Right ventricle myocardium superior (tissue), 1 donor: ENCODE data around the gene B3GALT5. TPM values are rescaled to one million over a fixed set of nuclear protein-coding genes. Genes with fewer than 3 reads are reported as not detected.
A peak's percentile ranks its signal among the peaks of the same experiment; 100 is the strongest.
"Not testable (repeated sequence)": the region's sequence is repeated elsewhere in the genome, so short reads cannot be mapped to it uniquely, and the experiment has no call there.

Experiments used
- ATAC-seq: fragments of 200-7000 bp; cut with Tn5 transposase; one replicate; pipeline ENCODE4 v1.9.1; 2020; ENCODE audit warnings: mild to moderate bottlenecking; ENCODE audit not compliant: poor library complexity
- DNase-seq: peaks from one replicate; pipeline ENCODE4 v3.0.0-alpha.2; 2020
- intact Hi-C: fragments of 100-400 bp; cut with DNase I; formaldehyde crosslinking; loops from one replicate; pipeline ENCODE4 v1.11.2; 2022
- long read RNA-seq: library from polyadenylated mRNA; unstranded; transcript quantifications from one replicate; pipeline ENCODE4 v2.0.0, GENCODE V29; 2021
- total RNA-seq: library from RNA; stranded (reverse); fragmentation: NEBNext Ultra II Directional; extraction: Animal tissue kit (Norgen Biotek cat#: 25700); gene quantifications from one replicate; pipeline ENCODE4 v1.2.1, GENCODE V29; 2021
- donor health status: DM: no; HTN: yes; CAD: no; lungs with severe emphysema.

B3GALT5 gene
- total RNA-seq, result 0.03 TPM
- long read RNA-seq, result 0 reads

GRCh38 chr21:39612233-39613040, at the start of gene B3GALT5:
Gene B3GALT5 (plus strand): TSS chr21:39612940. CDS start chr21:39660560, 47,620 bp downstream.
- intact Hi-C loops, result no loop called here
- no peak for DNase-seq

DNA sequence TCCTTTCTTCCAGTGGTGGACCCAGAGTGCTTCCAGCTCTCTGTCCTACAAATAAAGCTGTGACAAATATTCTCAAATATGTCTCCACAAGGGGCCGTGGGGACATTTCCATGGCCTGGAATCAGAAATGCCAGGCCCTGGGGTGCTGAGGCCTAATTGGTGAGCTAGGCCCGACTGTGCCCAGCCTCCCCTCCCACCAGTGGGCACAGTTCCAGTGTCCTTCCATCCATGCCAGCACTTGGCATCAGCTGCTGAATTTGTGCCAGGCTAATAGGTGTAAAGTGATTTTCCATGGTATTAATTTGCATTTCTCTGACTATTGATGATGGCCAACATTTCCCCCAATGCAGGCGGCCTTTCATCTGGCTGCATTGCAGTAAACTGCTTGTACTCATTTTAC, 48.5 kb upstream of the B3GALT5 start:
- ATAC-seq (peak; percentile 86), DNase-seq (peak; percentile 57)
- intact Hi-C loops, result no loop called here

More at GRCh38 chr21:39612233-39613040, at the start of gene B3GALT5:
- no peak for ATAC-seq

- intact Hi-C loops, result no loop called here
- ATAC-seq, result no peak
- no peak for DNase-seq
Measured at GRCh38 chr21:39567180-39567972, 45.4 kb upstream of the B3GALT5 start.

DNA sequence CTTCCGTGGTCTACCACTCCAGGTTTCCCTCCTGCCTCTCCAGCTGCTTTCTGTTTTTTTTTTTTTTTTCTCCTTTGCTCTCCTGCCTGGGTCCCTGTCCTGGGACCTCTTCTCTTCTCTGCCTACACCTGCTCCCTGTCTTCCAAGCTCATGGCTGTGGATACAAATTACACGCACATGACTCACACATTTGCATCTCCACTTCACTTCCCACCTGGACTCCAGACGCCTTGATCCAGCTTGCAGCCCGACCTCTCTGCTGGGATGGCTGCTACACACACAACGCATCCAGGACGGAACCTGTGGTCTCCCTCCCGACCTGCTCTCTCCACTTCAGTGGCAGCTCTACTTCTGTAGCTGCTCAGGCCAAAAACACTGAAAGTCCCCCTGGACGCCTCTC, 44.4 kb upstream of the B3GALT5 start:
- ATAC-seq (no peak), DNase-seq (no peak)
- intact Hi-C loops, result no loop called here

DNA sequence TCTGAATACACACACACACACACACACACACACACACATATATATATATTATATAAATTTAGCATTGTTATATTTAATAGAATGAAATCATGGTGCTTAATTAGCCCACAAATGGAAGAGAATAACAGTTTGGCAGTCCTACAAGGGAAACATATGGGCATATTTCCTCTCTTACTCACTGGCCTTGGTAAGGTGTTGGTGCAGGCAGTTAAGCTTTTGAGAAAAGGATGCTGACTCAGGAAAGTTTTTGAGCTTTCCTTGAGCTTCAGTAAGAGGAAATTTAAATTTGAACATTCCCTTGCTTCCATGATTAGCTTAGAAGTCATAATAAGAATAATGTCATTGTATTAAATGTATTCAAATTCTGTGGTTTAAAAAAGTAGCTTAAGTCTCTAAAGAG, 37.0 kb upstream of the B3GALT5 start:
- no peak for ATAC-seq
- intact Hi-C loops, result no loop called here

DNA sequence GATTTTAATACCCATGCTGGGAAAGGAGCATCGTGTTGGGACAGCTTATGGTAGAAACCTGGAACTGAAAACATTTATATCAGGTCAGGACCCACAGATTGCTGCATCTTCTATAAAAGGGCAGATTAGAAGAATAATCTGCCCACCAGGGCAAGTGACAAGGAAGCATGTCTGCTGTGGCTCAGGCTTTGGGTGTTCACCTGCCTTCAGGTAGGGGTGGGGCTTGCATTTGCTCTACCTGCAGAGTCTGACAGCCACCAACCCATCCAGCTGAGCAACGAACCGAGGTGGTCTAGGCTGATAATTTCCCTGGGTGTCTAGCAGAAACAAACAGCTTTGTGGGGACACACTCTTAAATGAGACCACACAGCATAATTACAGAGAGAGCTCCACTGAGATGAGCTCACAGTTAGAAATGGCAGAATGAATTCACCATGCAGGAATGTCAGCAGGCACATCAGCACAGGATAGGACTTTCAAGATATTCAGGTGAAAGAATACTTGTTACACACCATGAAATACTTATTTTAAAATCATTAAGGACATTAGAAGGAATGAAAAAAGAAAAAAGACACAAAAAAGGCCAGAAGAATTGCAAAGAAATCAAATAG, 36.1 kb upstream of the B3GALT5 start:
- ATAC-seq, result no peak
- intact Hi-C loops, result no loop called here

More for the DNA sequence above, 37.0 kb upstream of the B3GALT5 start:
- no peak for DNase-seq

GRCh38 chr21:39579734-39580332, 32.9 kb upstream of the B3GALT5 start:
- intact Hi-C loops, result no loop called here
- ATAC-seq (no peak), DNase-seq (no peak)

More for the DNA sequence above, 36.1 kb upstream of the B3GALT5 start:
- no peak for DNase-seq

DNA sequence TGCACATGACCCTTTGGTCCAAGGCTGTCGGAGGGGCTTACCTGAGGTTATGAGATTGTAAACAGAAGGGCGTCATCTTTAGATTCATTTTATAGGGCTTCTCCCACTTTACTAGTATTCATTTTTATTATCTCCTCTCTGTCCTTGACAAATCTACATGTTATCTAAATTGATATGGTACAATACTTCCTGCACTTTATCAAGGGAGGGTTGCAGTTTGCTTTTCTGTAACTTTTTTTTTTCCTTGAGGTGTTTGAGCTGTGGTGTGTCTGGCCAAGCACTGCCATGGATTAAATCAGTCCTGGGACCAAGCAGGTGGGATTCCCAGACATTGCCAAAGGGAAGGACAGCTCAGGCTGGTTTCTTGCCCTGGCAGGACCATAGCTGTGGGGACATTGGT, 32.0 kb upstream of the B3GALT5 start:
- intact Hi-C loops, result no loop called here

DNA sequence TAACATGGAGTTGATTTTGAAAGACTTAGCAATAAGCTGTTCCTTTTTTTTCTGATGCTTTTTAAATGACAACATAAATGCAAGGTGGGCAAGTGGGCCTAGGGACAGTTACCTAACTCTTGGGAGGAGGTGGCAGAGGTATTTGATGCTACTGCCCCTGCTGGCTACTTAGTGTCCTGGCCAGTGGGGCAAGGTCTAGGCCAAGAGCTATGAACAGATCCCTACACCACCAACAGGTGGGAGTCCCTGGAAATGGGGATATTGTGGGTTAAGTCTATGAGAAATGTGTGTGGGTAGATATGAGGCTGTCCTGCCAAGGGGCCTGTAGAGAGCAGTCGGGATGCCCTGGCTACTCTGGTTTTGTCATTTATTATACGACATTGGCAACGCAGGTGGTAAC, 31.3 kb upstream of the B3GALT5 start:
- intact Hi-C loops, result no loop called here
- no peak for ATAC-seq
- no peak for DNase-seq

More for the DNA sequence above, 32.0 kb upstream of the B3GALT5 start:
- DNase-seq (no peak), ATAC-seq (no peak)

GRCh38 chr21:39582749-39583148, 30.0 kb upstream of the B3GALT5 start:
- no peak for DNase-seq
- ATAC-seq, result no peak
- intact Hi-C loops, result no loop called here

GRCh38 chr21:39583586-39583985, 29.2 kb upstream of the B3GALT5 start:
- ATAC-seq, intact Hi-C loops: not testable (repeated sequence)

DNA sequence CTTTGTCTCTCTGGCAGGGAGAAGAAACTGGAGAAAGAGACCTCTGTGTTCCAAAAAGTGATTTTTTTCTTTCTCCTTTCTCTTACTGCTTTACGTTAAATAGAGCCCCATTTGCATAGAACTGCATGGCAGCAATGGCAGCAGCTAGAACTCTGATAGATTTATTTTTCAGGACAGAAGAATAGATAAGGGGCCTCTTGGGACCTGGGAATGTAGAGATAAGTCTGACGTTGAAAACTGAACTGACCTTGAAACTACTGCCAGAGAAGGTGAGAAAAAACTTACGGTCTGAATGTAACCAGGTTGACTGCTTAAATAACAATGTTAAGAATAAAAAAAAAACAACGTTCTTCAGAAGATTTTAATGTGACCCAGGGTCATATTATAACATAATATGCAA, 25.4 kb upstream of the B3GALT5 start:
- intact Hi-C loops, result no loop called here
- DNase-seq, result no peak

More at GRCh38 chr21:39583586-39583985, 29.2 kb upstream of the B3GALT5 start:
- DNase-seq, result not testable (repeated sequence)

GRCh38 chr21:39588884-39589283, 23.9 kb upstream of the B3GALT5 start:
- intact Hi-C loops, result no loop called here
- ATAC-seq, result no peak
- no peak for DNase-seq

More for the DNA sequence above, 25.4 kb upstream of the B3GALT5 start:
- ATAC-seq, result no peak

GRCh38 chr21:39593522-39593921, 19.2 kb upstream of the B3GALT5 start:
- DNase-seq, result no peak
- intact Hi-C loops, result no loop called here
- no peak for ATAC-seq

DNA sequence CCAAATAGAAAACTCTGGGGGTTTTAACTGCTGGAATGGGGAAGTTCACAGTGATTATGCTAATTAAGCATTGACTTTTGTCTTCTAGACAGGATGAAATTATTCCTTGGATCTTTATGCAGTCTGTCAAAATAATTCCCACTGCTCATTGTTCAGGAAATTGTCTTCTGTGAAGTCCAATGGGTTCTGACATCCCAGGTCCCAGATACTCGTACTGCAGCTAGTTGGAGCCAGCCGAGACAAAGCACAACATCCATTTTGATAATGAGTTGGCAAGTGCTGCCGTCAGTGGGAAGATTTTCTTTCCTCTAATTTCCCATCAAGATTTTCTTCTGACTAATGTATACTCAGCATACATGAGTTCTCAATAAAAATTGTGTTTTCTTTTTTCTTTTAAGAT, 17.3 kb upstream of the B3GALT5 start:
- no peak for ATAC-seq
- DNase-seq, result no peak
- intact Hi-C loops, result no loop called here

DNA sequence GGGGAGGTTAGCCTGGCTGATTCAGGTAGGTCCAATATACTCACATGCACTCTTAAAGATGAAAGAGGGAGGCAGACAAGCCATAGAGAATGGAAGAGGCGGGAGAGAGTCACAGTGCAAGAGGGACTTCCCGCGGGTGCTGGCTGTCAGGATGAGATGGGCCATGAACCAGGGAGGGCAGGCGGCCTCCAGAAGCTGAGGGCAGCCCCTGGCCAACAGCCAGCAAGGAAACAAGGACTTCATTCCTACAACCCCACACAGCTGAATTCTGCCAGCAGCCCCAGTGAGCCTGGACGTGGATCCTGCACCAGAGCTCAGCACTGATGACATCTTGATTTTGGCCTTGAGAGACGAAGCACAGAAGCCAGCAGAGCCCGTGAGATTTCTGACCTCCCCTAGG, 15.1 kb upstream of the B3GALT5 start:
- intact Hi-C loops, result no loop called here
- no peak for ATAC-seq
- DNase-seq, result no peak

DNA sequence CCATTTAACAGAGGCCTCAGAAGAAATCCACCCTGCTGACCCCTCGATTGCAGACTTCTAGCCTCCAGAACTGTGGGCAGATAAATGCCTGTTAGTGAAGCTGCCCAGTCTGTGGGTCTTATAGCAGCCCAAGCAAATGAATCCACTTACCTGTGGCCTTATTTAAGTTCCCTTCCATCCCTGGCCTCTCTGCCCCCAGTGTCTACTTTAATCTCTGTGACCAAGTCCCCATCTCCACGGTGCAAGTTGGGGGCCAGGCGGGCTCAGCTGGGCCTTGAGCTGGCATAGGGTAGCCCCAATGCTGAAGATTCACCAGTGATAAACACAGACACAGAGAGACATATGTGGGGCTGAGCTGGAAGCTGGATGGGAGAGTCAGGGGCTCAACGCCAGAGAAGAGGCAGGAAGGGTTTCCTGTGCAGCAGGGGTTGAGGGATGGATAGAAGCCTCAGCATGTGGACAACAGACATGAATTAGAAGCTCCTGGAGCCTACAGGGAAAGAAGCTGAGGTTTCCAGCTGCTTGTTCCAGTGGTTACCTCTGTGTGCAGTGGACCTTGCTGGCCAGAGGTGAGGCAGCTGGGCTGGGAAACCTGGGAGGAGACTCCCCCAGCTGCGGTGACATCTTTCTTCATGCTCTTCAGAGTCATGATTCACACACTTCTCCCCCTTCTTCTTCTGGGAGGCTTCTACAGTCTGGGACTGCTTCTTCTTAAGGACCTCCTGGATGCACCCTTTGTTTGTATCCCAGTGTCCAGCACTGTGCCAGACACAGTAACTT, 13.4 kb upstream of the B3GALT5 start:
- ATAC-seq (no peak), DNase-seq (no peak)
- intact Hi-C loops, result no loop called here

DNA sequence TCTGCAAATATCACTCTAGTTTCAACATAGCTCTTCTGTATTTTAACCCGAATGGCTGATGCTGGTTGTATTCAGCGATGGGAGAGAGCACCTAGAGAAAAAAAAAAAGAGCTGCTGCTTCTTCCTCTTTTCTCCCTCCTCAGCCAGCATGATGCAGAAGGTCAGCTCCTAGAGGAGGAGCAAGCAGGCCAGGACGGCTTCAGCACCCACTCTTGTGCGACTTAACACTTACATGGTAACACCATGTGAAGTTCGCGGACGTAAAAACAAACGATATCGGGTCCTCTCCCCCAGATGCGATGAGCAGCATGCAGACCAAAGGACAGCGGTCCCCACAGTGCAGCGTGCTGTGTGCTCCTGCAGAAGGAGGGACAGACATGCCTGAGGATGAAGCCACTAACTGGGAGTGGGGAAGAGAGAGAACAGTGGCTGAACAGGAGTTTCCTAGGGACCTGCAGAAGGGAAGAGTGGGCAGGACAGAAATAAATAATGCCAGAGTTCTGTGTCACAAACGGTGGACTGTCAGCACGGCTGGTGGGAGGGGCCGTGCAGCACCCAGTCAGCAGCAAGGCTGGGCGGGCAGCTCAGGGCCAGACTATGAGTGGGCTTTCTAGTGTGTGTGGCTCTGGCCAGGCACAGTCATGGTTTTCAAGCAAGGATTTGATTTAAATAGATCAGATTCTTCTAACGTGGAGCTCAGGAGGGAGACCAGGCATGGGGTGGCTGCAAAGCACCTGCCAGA, 11.4 kb upstream of the B3GALT5 start:
- ATAC-seq, result no peak

More for the DNA sequence above, 11.4 kb upstream of the B3GALT5 start:
- intact Hi-C loops, result no loop called here
- no peak for DNase-seq
